AML-193 (cell line): ENCODE results near the gene TGFBR3.

Experiments
- DNase-seq, 2 experiments: peaks; one replicate each; lab custom pipeline; 2025; lab: John Stamatoyannopoulos, UW

TGFBR3 gene

GRCh38 chr1:91710261-91710660 lies 175.7 kb downstream of the TGFBR3 start:
- DNase-seq, result no peak

- DNase-seq, result no peak
Observed at GRCh38 chr1:91708691-91709090, 177.3 kb downstream of the TGFBR3 start.

GRCh38 chr1:91707890-91708218 lies 178.1 kb downstream of the TGFBR3 start:
- no peak for DNase-seq

DNA sequence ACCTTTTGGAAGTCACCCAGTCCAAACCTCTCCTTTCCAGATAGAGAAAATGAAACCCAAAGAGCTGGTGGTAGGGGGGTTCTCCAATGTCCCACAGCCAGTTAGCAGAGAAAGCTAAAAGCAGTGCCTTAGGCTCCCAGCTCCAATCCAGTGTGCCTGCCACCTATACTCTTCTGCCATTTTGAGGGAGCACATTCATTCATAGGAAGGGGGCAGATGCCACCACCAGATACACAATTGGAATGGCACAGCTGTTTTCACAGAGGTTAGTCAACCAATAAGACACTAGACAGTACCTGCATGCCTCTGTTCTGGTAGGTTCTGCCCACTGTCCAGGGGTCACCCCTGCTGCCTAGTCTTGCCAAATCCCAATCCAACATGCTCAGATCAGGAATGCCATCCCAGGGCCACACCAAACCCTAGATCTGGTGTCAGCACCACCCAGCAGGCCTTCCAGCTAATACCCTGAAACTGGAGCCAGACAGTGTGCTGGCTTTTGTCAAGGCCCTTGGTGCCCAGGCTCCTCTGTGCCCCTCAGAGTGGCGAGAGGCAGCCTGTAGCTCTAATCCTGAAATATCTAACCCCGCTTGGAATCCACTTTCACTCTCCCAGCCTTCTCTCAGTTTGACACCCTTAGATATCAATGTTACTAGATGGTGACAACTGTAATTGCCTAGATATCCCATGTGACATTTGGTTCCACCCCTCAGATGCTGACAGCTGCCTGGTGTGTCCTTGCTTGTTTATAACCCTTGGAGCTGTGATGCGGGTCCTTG lies 178.6 kb downstream of the TGFBR3 start:
- DNase-seq, result no peak

DNA sequence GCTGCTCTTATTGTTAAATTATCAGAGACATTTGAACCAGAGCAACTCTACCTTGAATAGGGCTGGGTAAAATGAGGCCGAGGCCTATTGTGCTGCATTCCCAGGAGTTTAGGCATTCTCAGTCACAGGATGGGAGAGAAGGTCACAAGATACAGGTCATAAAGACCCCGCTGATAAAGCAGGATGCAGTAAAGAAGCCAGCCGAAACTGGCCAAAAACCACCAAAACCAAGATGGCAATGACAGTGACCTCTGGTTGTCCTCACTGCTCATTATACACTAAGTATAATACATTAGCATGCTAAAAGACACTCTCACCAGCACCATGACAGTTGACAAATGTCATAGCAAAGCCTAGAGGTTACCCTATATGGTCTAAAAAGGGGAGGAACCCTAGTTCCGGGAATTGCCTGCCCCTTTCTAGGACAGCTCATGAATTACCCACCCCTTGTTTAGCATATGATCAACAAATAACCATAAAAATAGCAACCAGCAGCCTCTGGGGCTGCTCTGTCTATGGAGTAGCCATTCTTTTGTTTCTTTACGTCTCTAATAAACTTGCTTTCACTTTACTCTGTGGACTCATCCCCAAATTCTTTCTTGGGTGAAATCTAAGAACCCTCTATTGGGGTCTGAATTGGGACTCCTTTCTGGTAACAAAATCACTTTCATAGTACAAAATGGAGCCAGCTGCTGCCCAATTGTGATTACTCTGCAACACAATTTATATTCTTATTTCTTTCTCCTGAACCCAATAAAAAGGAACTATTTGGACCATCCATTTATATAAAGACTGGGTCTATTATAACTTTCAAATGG lies 179.6 kb downstream of the TGFBR3 start:
- DNase-seq, result no peak

DNA sequence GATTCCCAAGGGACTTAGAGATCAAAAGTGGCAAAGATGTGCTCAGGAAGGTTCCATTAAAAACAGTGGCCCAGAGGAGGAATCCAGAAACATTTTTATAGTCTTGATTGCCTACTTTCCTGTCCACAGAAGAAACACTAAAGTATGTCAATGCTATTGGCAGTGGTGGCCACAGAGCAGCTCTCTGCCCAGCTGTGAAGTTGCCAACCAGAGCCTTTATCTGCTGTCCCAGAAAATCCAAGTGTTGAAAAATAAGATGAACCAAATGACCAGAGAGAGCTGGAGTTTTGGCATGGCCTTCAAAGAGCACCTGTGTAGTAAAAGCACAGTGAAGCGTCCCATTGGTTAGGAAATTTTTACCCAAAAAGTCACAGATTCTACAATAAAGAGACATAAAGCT lies 181.2 kb downstream of the TGFBR3 start:
- no peak for DNase-seq

GRCh38 chr1:91703095-91703494 lies 182.9 kb downstream of the TGFBR3 start:
- DNase-seq, result no peak

DNA sequence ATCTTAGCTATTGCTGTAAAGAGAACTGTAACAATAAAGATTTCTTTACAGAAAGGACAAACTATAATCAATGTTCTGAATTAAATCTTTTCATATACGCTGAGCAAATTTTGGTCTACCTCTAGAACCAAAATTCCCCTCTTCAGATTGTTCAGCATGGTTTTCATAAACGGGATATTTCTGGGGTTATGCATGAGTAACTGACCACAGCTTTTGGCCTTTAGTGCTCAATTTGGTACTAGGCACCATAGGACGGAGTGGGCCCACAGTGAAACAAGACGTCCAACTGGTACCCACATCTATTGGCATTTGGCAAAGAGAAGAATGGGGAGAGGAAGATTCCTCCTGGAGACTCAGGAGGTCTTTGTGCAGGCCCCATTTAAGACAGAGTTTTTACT lies 184.5 kb downstream of the TGFBR3 start:
- no peak for DNase-seq

- DNase-seq, result no peak
Observed at GRCh38 chr1:91700771-91701471, 185.0 kb downstream of the TGFBR3 start.

DNA sequence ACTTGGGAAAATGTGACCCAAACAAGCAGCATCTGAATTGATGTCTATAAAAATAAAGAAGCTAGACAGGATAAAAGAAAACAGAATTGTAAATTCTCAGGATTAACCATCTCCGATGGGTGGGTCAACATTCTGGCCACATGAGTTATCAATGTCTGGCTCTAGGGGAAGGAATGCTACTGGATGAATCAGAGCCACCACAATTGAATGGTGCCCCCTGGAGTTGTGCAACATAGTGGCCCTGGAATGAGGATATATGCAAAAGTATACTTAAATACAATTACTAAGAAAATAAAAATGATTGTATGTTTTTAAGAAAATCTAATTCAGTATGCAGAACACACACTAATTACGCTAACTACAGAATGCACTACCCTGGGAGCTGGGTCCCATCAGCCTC lies 185.6 kb downstream of the TGFBR3 start:
- no peak for DNase-seq

GRCh38 chr1:91699339-91699974 lies 186.5 kb downstream of the TGFBR3 start:
- DNase-seq, result no peak

- DNase-seq, result no peak
Observed at GRCh38 chr1:91697861-91698260, 188.1 kb downstream of the TGFBR3 start.

GRCh38 chr1:91697416-91697815 lies 188.5 kb downstream of the TGFBR3 start:
- no peak for DNase-seq

DNA sequence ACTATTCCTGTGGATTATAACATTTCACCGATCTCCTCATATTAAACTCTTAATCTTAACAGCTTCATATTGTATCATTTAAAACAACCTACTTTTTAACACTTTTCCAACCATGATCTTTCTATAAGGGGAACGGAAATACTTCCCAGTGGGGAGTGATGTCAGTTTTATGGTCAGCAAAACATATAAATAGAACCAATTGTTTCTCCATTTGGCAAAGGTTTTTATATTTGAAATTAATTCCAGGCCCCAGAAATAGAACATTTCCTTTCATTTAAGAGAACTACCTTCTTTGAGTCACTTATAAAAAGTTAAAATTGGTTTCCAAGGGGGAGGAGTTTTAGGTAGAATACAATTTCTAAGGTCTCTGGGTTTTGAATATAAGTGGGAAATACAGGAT lies 189.6 kb downstream of the TGFBR3 start:
- no peak for DNase-seq

DNA sequence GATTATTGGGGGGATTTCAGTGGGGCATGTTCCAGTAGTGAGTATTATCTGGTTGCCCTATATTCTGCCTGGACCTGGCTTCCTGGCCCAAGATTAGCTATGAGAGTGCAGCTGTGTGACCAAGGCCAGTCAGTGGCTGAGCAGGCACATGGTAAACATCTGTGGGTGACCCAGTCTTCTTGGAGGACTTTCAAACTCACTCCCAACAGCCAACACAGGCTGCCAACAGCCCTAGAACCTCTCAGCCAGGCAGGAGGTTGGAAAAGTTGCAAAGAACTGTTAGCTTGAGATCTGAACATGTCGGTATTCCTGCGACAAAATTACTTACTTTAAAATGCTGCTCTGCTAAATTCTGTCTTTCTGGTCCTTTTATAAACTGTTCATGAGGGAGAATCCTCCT lies 192.4 kb downstream of the TGFBR3 start:
- no peak for DNase-seq

DNA sequence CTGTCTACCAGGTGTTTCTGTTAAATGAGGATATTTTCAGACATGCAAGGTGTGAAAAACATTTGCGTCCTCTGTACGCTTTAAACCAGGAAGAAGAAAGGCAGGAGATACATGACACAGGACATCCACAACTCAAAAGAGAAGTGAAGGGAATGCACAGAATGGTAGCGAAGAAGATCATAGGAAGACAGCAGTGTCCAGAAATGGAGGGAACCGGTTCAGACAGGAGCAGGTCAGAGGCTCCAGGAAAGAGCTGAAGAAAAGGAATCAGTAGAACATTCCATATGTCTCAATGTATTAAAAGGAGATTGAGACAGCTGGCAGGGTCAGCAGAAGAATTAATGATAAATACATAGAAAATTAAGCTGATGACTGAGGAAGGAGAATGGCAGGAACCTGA lies 194.4 kb downstream of the TGFBR3 start:
- no peak for DNase-seq

DNA sequence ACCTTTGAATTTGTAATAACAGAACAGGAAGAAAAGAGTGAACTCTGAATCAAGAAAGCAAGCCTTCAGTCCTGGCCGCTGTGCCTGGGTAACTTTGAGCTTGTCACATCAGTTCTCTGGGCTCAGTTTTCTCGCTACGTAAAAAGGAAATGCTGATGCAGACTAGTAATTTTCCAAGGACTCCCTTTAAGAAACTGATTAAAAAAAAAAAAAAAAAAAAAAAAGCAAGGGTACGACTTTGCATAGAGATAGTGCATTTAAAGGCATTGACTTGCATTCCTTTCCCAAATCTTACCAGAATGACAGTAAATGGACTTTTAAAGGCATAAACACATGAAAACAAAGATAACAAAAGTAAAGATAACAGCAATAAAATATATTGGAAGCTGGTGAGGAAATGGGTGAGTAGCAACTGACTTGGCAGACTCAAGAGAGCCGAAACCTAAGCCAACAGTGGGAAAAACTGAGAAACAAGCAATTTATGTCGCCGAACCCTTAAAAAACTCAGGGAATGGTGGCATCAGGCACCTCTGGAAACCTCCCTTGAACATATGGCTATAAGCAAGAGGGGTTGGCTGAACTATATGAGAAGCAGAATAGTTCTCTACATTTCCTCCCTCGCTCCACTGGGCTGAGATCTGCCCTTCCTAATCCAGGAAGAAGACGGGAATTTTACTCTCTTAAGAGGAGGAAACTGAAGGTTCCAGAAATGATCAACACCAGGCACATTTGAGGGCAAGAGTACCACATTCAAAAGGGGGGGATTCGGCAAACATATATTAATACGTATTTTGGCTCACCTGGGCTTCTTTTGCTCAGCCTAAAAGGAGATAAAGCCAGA lies 196.1 kb downstream of the TGFBR3 start:
- no peak for DNase-seq

DNA sequence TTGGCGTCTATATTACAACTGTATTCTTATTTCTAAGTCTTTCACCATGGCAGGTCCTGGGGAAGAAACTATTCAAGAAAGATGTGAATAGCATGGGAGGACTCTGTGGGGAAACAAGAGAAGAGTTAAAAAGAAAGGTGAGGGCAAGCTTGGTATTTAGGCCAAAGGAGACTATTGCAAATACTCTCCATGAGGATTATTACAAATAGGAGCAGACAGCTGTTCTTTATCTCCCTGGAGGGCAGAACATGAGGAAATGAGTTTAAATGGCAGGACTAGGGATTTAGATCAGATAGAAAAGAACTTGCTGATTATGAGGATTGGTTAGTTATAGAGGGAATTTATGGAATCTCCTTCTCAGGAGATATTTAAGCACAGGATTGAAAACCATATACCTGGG lies 198.5 kb downstream of the TGFBR3 start:
- DNase-seq, result no peak

GRCh38 chr1:91685994-91686393 lies 200.0 kb downstream of the TGFBR3 start:
- no peak for DNase-seq

GRCh38 chr1:91684481-91685196 lies 201.3 kb downstream of the TGFBR3 start:
- DNase-seq, result no peak

GRCh38 chr1:91683598-91683951 lies 202.4 kb downstream of the TGFBR3 start:
- no peak for DNase-seq
